HG03025 (cell line): ENCODE measurements around the gene SNRNP25.

Experiments
- ATAC-seq: cut with Tn5 transposase; IDR thresholded peaks from one replicate; pipeline ENCODE4 v1.9.1; 2021; ENCODE audit warnings: mild to moderate bottlenecking, moderate library complexity; ENCODE audit not compliant: unreplicated experiment, low FRiP score

SNRNP25 gene

GRCh38 chr16:92431-93339 is 39.1 kb downstream of the SNRNP25 start:
- ATAC-seq = no peak

- no peak for ATAC-seq
Observed at GRCh38 chr16:94918-95265, 41.3 kb downstream of the SNRNP25 start.

GRCh38 chr16:96935-97381 is 43.3 kb downstream of the SNRNP25 start:
- ATAC-seq = no peak

- ATAC-seq = no peak
Observed at GRCh38 chr16:97822-98221, 44.2 kb downstream of the SNRNP25 start.

GRCh38 chr16:100989-101388 is 47.4 kb downstream of the SNRNP25 start:
- no peak for ATAC-seq

GRCh38 chr16:101586-101985 is 48.0 kb downstream of the SNRNP25 start:
- no peak for ATAC-seq

- ATAC-seq = no peak
Observed at GRCh38 chr16:102060-102855, 48.6 kb downstream of the SNRNP25 start.

GRCh38 chr16:104355-104754 is 50.7 kb downstream of the SNRNP25 start:
- no peak for ATAC-seq

GRCh38 chr16:104928-105327 is 51.3 kb downstream of the SNRNP25 start:
- ATAC-seq = no peak

GRCh38 chr16:105521-105920 is 51.9 kb downstream of the SNRNP25 start:
- no peak for ATAC-seq

- ATAC-seq = no peak
Observed at GRCh38 chr16:106623-107324, 53.1 kb downstream of the SNRNP25 start.
